SU-DHL-6 (cell line): ENCODE measurements around the gene SLC22A13.

ENCODE experiments used
- H2AFZ ChIP-seq: fragments of 200-600 bp; sonication (generic); 2 replicates; pipeline ENCODE4 v1.6.1; 2014; ENCODE audit warnings: low read depth, mild to moderate bottlenecking, moderate library complexity, mixed read lengths, antibody characterized with exemption, low read length; ENCODE audit not compliant: severe bottlenecking
- H3F3A ChIP-seq: fragments of 200-600 bp; shearing (Covaris generic); 2 replicates; pipeline ENCODE4 v1.6.0; 2016; ENCODE audit warnings: antibody characterized with exemption, mild to moderate bottlenecking; ENCODE audit not compliant: insufficient read depth
- H3K27ac ChIP-seq: fragments of 200-600 bp; sonication (generic); 2 replicates; pipeline ENCODE4 v1.5.1; 2016; ENCODE audit warnings: low read depth, mild to moderate bottlenecking, low read length, moderate library complexity, mixed read lengths
- H3K27me3 ChIP-seq: fragments of 200-600 bp; sonication (generic), shearing (Covaris generic); 2 replicates; pipeline ENCODE4 v1.6.0; 2014; ENCODE audit warnings: mild to moderate bottlenecking, low read length
- H3K36me3 ChIP-seq: fragments of 200-600 bp; sonication (generic); 2 replicates; pipeline ENCODE4 v1.6.1; 2014; ENCODE audit warnings: mild to moderate bottlenecking, low read length, mixed read lengths
- H3K4me2 ChIP-seq: fragments of 300-600, 200-600 bp; shearing (Covaris generic), sonication (generic); 2 replicates; pipeline ENCODE4 v1.6.0; 2014; ENCODE audit warnings: low read length, low read depth, mild to moderate bottlenecking; ENCODE audit not compliant: poor library complexity, severe bottlenecking
- H3K4me3 ChIP-seq: fragments of 200-600 bp; sonication (generic); 2 replicates; pipeline ENCODE4 v1.5.1; 2014; ENCODE audit warnings: antibody characterized with exemption, low read length, mild to moderate bottlenecking, mixed read lengths; ENCODE audit not compliant: insufficient read depth, poor library complexity, severe bottlenecking
- H3K79me2 ChIP-seq: fragments of 200-600 bp; sonication (generic); 2 replicates; pipeline ENCODE4 v1.6.1; 2014; ENCODE audit warnings: mild to moderate bottlenecking, low read length, moderate library complexity; ENCODE audit not compliant: insufficient read depth
- H3K9ac ChIP-seq: fragments of 200-600 bp; sonication (generic); 2 replicates; pipeline ENCODE4 v1.7.0; 2014; ENCODE audit warnings: mild to moderate bottlenecking, low read length
- H3K9me2 ChIP-seq: fragments of 200-600 bp; sonication (generic); replicated peaks from 2 replicates; pipeline ENCODE4 v1.6.1; 2014; ENCODE audit warnings: low read length; ENCODE audit not compliant: insufficient read depth
- H3K9me3 ChIP-seq: fragments of 200-600 bp; sonication (generic); 2 replicates; pipeline ENCODE4 v1.6.1; 2014; ENCODE audit warnings: low read length, mixed read lengths; ENCODE audit not compliant: insufficient read depth
- H4K20me1 ChIP-seq: fragments of 200-600 bp; sonication (generic); 2 replicates; pipeline ENCODE4 v1.6.1; 2014; ENCODE audit warnings: low read depth, mild to moderate bottlenecking, antibody characterized with exemption, low read length, moderate library complexity, mixed read lengths
- CTCF ChIP-seq: fragments of 200-600 bp; sonication (generic); IDR thresholded peaks from one replicate; pipeline ENCODE4 v1.5.1; 2017; ENCODE audit warnings: antibody characterized with exemption, mild to moderate bottlenecking, low read length, moderate library complexity; ENCODE audit not compliant: insufficient read depth, poor library complexity, severe bottlenecking
- EZH2phosphoT487 ChIP-seq: fragments of 200-600 bp; sonication (generic), shearing (Covaris generic); conservative IDR thresholded peaks from 2 replicates; pipeline ENCODE4 v1.6.1; 2018; ENCODE audit warnings: mild to moderate bottlenecking, antibody characterized with exemption, low read length, moderate library complexity, mixed read lengths

Gene SLC22A13

GRCh38 chr3:38268522-38268921 is 2.9 kb downstream of the SLC22A13 start:
- no peak overlapping the region for H3K4me3 ChIP-seq
- H3K9ac ChIP-seq, result no peak overlapping the region
- H3K36me3 ChIP-seq, result no peaks in the 10 kb centered on the region
- H3K9me3 ChIP-seq, result no peaks in the 10 kb centered on the region
- no peak overlapping the region for H2AFZ ChIP-seq
- H3K27me3 ChIP-seq, result no peaks in the 10 kb centered on the region
- TF ChIP-seq CTCF (no peak), EZH2phosphoT487 (no peak)
- H4K20me1 ChIP-seq, result no peaks in the 10 kb centered on the region
- H3K79me2 ChIP-seq, result no peaks in the 10 kb centered on the region
- 0 out of 2 replicates have a peak, but pooled peaks cover 4% of the 10 kb centered on the region for H3F3A ChIP-seq
- no peak overlapping the region for H3K4me2 ChIP-seq
- no peaks in the 10 kb centered on the region for H3K9me2 ChIP-seq
- H3K27ac ChIP-seq, result no peak overlapping the region

GRCh38 chr3:38270606-38271005 is 5.0 kb downstream of the SLC22A13 start:
- Histone ChIP-seq H3K27ac (no peak overlapping the region), H3K9me3 (no peaks in the 10 kb centered on the region), H3K4me3 (no peak overlapping the region), H3K27me3 (no peaks in the 10 kb centered on the region), H4K20me1 (no peaks in the 10 kb centered on the region), H3K79me2 (no peaks in the 10 kb centered on the region), H3K9me2 (no peaks in the 10 kb centered on the region), H3K9ac (no peak overlapping the region), H3F3A (0 out of 2 replicates have a peak, but pooled peaks cover 4% of the 10 kb centered on the region), H3K4me2 (no peak overlapping the region), H3K36me3 (no peaks in the 10 kb centered on the region), H2AFZ (no peak overlapping the region)
- TF ChIP-seq EZH2phosphoT487 (no peak), CTCF (no peak)

- Histone ChIP-seq H3K4me2 (no peak overlapping the region), H3F3A (0 out of 2 replicates have a peak, but pooled peaks cover 4% of the 10 kb centered on the region), H3K79me2 (no peaks in the 10 kb centered on the region), H2AFZ (no peak overlapping the region), H4K20me1 (no peaks in the 10 kb centered on the region), H3K27me3 (no peaks in the 10 kb centered on the region), H3K9me2 (no peaks in the 10 kb centered on the region), H3K9ac (no peak overlapping the region), H3K9me3 (no peaks in the 10 kb centered on the region), H3K4me3 (no peak overlapping the region), H3K36me3 (no peaks in the 10 kb centered on the region), H3K27ac (no peak overlapping the region)
- TF ChIP-seq CTCF (no peak), EZH2phosphoT487 (no peak)
Measured at GRCh38 chr3:38271553-38271952, 5.9 kb downstream of the SLC22A13 start.
